SK-N-SH treated with all-trans-retinoic acid at 6 μM for 48 hours (cell line): ENCODE results near the gene PCDHA12.

Source experiments
- ISL1 ChIP-seq: fragments of 250-450 bp; sonication (Bioruptor Pico); IDR thresholded peaks from 2 replicates; pipeline ENCODE4 v2.1.2; 2022; ENCODE audit warnings: mild to moderate bottlenecking, moderate library complexity
- POU6F1 ChIP-seq: fragments of 250-450 bp; sonication (Bioruptor Pico); IDR thresholded peaks from 2 replicates; pipeline ENCODE4 v1.8.0; 2021; ENCODE audit warnings: low read depth, mild to moderate bottlenecking, moderate library complexity, borderline replicate concordance
- SNAI2 ChIP-seq: fragments of 250-450 bp; sonication (Bioruptor Pico); IDR thresholded peaks from 2 replicates; pipeline ENCODE4 v1.5.0; 2020; ENCODE audit warnings: mild to moderate bottlenecking, moderate library complexity
- ZC3H10 ChIP-seq: fragments of 250-450 bp; sonication (Bioruptor Pico); IDR thresholded peaks from 2 replicates; pipeline ENCODE4 v1.5.1; 2021; ENCODE audit warnings: mild to moderate bottlenecking, moderate library complexity
- TF ChIP-seq, protein P1 (sequence below): fragments of 250-450 bp; sonication (Bioruptor Pico); IDR thresholded peaks from 2 replicates; pipeline ENCODE4 v1.8.0; 2020; ENCODE audit warnings: mild to moderate bottlenecking, moderate library complexity, borderline replicate concordance
- TF ChIP-seq, protein P2 (sequence below): fragments of 250-450 bp; sonication (Bioruptor Pico); IDR thresholded peaks from 2 replicates; pipeline ENCODE4 v1.5.1; 2021; ENCODE audit warnings: mild to moderate bottlenecking, moderate library complexity

Gene PCDHA12

GRCh38 chr5:140927228-140927573, 52.1 kb downstream of the PCDHA12 start (continued):
- TF ChIP-seq, protein P1, sequence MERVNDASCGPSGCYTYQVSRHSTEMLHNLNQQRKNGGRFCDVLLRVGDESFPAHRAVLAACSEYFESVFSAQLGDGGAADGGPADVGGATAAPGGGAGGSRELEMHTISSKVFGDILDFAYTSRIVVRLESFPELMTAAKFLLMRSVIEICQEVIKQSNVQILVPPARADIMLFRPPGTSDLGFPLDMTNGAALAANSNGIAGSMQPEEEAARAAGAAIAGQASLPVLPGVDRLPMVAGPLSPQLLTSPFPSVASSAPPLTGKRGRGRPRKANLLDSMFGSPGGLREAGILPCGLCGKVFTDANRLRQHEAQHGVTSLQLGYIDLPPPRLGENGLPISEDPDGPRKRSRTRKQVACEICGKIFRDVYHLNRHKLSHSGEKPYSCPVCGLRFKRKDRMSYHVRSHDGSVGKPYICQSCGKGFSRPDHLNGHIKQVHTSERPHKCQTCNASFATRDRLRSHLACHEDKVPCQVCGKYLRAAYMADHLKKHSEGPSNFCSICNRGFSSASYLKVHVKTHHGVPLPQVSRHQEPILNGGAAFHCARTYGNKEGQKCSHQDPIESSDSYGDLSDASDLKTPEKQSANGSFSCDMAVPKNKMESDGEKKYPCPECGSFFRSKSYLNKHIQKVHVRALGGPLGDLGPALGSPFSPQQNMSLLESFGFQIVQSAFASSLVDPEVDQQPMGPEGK (CRISPR knock-in tag), result no peak
- TF ChIP-seq ZC3H10 (CRISPR knock-in tag) (no peak), POU6F1 (CRISPR knock-in tag) (no peak), ISL1 (no peak), SNAI2 (no peak)
- TF ChIP-seq, protein P2, sequence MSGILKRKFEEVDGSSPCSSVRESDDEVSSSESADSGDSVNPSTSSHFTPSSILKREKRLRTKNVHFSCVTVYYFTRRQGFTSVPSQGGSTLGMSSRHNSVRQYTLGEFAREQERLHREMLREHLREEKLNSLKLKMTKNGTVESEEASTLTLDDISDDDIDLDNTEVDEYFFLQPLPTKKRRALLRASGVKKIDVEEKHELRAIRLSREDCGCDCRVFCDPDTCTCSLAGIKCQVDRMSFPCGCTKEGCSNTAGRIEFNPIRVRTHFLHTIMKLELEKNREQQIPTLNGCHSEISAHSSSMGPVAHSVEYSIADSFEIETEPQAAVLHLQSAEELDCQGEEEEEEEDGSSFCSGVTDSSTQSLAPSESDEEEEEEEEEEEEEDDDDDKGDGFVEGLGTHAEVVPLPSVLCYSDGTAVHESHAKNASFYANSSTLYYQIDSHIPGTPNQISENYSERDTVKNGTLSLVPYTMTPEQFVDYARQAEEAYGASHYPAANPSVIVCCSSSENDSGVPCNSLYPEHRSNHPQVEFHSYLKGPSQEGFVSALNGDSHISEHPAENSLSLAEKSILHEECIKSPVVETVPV (CRISPR knock-in tag), result no peak
